ENCODE measurements around the gene TACO1. TPM values are rescaled to one million over a fixed set of nuclear protein-coding genes. Genes with fewer than 3 reads are reported as not detected.

Gene TACO1
- total and polyA plus RNA-seq, 9 of the 15 experiments (the other 6 are each of a cell fraction or from before 2014, with no cell fraction given): 10.3 to 41.6 (median 30.9) TPM

DNA sequence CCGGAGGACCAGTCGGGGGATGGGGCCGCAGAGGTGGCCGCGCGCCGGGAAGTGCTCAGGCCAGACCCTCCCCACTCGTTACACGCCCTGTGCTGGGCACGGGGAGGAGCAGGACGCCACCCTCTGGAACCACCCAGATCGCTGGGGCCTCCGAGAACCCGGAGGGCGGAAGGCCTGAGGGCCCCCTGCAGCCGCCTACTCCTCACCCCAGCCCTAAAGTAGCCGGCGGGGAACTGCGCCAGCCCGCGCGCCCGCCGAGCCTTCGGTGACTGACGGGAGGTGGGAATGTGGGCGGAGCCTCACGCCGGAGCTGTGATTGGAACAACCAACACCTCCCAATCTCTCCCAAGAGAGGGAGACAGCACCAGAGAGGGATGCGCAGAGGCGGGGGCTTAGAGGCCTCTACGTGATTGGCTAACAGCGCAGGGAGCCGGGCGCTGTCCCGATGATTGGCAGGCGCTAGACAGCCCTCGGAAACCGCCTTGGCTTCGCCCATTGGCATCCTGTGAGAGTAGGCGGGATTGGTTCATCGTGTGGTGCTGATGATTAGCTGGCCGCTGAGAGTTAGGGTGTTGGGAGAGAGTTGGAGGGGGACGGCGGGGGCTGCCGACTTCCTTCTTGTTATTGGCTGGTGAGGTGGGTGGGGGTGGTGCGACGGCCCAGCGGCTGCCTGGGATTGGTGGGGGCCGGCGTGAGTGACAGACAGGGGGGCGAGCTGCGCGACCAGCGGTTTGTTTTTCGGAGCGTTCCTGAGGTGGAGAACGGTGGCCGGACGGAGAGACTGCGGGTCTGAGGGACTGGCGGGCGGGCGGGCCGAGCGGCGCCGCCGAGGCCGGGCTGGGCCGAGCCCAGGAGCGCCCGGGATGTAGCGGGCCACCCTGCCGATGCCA, 21.2 kb downstream of the TACO1 start, which contains the start of gene MAP3K3 (continued):
- TF ChIP-seq, protein P1, sequence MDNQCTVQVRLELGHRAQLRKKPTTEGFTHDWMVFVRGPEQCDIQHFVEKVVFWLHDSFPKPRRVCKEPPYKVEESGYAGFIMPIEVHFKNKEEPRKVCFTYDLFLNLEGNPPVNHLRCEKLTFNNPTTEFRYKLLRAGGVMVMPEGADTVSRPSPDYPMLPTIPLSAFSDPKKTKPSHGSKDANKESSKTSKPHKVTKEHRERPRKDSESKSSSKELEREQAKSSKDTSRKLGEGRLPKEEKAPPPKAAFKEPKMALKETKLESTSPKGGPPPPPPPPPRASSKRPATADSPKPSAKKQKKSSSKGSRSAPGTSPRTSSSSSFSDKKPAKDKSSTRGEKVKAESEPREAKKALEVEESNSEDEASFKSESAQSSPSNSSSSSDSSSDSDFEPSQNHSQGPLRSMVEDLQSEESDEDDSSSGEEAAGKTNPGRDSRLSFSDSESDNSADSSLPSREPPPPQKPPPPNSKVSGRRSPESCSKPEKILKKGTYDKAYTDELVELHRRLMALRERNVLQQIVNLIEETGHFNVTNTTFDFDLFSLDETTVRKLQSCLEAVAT (IDR thresholded peaks at IDR 0.05): peak in 1 of 2 experiments; percentile 82; a peak in 1 of 4 replicates
- TF ChIP-seq, protein P2, sequence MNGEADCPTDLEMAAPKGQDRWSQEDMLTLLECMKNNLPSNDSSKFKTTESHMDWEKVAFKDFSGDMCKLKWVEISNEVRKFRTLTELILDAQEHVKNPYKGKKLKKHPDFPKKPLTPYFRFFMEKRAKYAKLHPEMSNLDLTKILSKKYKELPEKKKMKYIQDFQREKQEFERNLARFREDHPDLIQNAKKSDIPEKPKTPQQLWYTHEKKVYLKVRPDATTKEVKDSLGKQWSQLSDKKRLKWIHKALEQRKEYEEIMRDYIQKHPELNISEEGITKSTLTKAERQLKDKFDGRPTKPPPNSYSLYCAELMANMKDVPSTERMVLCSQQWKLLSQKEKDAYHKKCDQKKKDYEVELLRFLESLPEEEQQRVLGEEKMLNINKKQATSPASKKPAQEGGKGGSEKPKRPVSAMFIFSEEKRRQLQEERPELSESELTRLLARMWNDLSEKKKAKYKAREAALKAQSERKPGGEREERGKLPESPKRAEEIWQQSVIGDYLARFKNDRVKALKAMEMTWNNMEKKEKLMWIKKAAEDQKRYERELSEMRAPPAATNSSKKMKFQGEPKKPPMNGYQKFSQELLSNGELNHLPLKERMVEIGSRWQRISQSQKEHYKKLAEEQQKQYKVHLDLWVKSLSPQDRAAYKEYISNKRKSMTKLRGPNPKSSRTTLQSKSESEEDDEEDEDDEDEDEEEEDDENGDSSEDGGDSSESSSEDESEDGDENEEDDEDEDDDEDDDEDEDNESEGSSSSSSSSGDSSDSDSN (IDR thresholded peaks at IDR 0.05; ENCODE audit: borderline replicate concordance in 1 of 2, low read depth in 2 of 2, low read length in 2 of 2): peak; percentile 69 to 70; a peak in 3 of 4 replicates
- TF ChIP-seq SMAD2 (IDR thresholded peaks at IDR 0.05; ENCODE audit: low read depth, low read length) (no peak), PCBP2 (IDR thresholded peaks at IDR 0.05; ENCODE audit: low read depth, low read length, poor library complexity, severe bottlenecking) (no peak), POLR2B (IDR thresholded peaks at IDR 0.05; ENCODE audit: low read depth, partially characterized antibody) (peak; percentile 77), HDAC8 (tag; IDR thresholded peaks at IDR 0.05) (no peak), ZNF140 (CRISPR knock-in tag; IDR thresholded peaks at IDR 0.05) (no peak), CREB1 (IDR thresholded peaks at IDR 0.05) (peak; percentile 40; the same call in 1 of the 2 replicates), CREB1 (CRISPR knock-in tag; IDR thresholded peaks at IDR 0.05) (peak; percentile 44; the same call in 1 of the 2 replicates), CSDE1 (IDR thresholded peaks at IDR 0.05) (no peak)
- TF ChIP-seq, protein P3, sequence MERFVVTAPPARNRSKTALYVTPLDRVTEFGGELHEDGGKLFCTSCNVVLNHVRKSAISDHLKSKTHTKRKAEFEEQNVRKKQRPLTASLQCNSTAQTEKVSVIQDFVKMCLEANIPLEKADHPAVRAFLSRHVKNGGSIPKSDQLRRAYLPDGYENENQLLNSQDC (CRISPR knock-in tag; IDR thresholded peaks at IDR 0.05): no peak
- TF ChIP-seq, protein P4, sequence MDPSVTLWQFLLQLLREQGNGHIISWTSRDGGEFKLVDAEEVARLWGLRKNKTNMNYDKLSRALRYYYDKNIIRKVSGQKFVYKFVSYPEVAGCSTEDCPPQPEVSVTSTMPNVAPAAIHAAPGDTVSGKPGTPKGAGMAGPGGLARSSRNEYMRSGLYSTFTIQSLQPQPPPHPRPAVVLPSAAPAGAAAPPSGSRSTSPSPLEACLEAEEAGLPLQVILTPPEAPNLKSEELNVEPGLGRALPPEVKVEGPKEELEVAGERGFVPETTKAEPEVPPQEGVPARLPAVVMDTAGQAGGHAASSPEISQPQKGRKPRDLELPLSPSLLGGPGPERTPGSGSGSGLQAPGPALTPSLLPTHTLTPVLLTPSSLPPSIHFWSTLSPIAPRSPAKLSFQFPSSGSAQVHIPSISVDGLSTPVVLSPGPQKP (CRISPR knock-in tag; IDR thresholded peaks at IDR 0.05): no peak

Measured in K562 (cell line).